Ishikawa (cell line): ENCODE measurements around the gene ANKRD11.

Experiments used
- CEBPB ChIP-seq: IDR thresholded peaks from 2 replicates; pipeline ENCODE4 v1.6.1; 2012
- CREB1 ChIP-seq: IDR thresholded peaks from 2 replicates; pipeline ENCODE4 v1.6.1; 2012; ENCODE audit warnings: low read depth
- EGR1 ChIP-seq: IDR thresholded peaks from 2 replicates; pipeline ENCODE4 v1.6.1; 2012
- EP300 ChIP-seq: IDR thresholded peaks from 2 replicates; pipeline ENCODE4 v1.6.1; 2012; ENCODE audit warnings: borderline replicate concordance
- FOXM1 ChIP-seq: IDR thresholded peaks from 2 replicates; pipeline ENCODE4 v1.6.1; 2012; ENCODE audit warnings: low read depth, borderline replicate concordance
- MAX ChIP-seq: IDR thresholded peaks from 2 replicates; pipeline ENCODE4 v1.6.1; 2012
- NFIC ChIP-seq: IDR thresholded peaks from 2 replicates; pipeline ENCODE4 v1.6.1; 2012
- RAD21 ChIP-seq: IDR thresholded peaks from 2 replicates; pipeline ENCODE4 v1.6.1; 2012; ENCODE audit warnings: low read depth
- REST ChIP-seq: IDR thresholded peaks from 2 replicates; pipeline ENCODE4 v1.6.1; 2012; ENCODE audit warnings: low read depth, mild to moderate bottlenecking
- TAF1 ChIP-seq: IDR thresholded peaks from 2 replicates; pipeline ENCODE4 v1.6.1; 2012; ENCODE audit warnings: low read depth, mild to moderate bottlenecking
- TCF12 ChIP-seq: IDR thresholded peaks from 2 replicates; pipeline ENCODE4 v1.6.1; 2012; ENCODE audit warnings: low read depth
- TEAD4 ChIP-seq: IDR thresholded peaks from 2 replicates; pipeline ENCODE4 v1.6.1; 2012
- USF1 ChIP-seq: IDR thresholded peaks from 2 replicates; pipeline ENCODE4 v1.6.1; 2012
- YY1 ChIP-seq: IDR thresholded peaks from 2 replicates; pipeline ENCODE4 v1.6.1; 2012; ENCODE audit warnings: low read depth
- ZBTB7A ChIP-seq: IDR thresholded peaks from 2 replicates; pipeline ENCODE4 v1.6.1; 2012; ENCODE audit warnings: low read depth

Gene ANKRD11

GRCh38 chr16:89318871-89319630, 171.3 kb downstream of the ANKRD11 start:
- no peak for TF ChIP-seq MAX
- TF ChIP-seq TEAD4 = no peak
- no peak for TF ChIP-seq TAF1
- no peak for TF ChIP-seq CEBPB
- TF ChIP-seq FOXM1 = no peak
- TF ChIP-seq YY1 = no peak
- no peak for TF ChIP-seq TCF12
- TF ChIP-seq REST = no peak
- TF ChIP-seq NFIC = no peak
- TF ChIP-seq CREB1 = no peak
- TF ChIP-seq RAD21 = no peak
- no peak for TF ChIP-seq ZBTB7A
- no peak for TF ChIP-seq USF1
- no peak for TF ChIP-seq EGR1
- no peak for TF ChIP-seq EP300

GRCh38 chr16:89318430-89318758, 172.0 kb downstream of the ANKRD11 start:
- TF ChIP-seq REST = no peak
- TF ChIP-seq USF1 = no peak
- no peak for TF ChIP-seq TCF12
- TF ChIP-seq TEAD4 = no peak
- TF ChIP-seq RAD21 = no peak
- TF ChIP-seq FOXM1 = no peak
- no peak for TF ChIP-seq CREB1
- TF ChIP-seq CEBPB = no peak
- TF ChIP-seq ZBTB7A = no peak
- TF ChIP-seq MAX = no peak
- TF ChIP-seq YY1 = no peak
- TF ChIP-seq EGR1 = no peak
- TF ChIP-seq EP300 = no peak
- TF ChIP-seq NFIC = no peak
- no peak for TF ChIP-seq TAF1

- TF ChIP-seq RAD21 (no peak), CREB1 (no peak), TAF1 (no peak), FOXM1 (no peak), MAX (no peak), NFIC (no peak), CEBPB (no peak), USF1 (no peak), TCF12 (no peak), EGR1 (no peak), REST (no peak), YY1 (no peak), ZBTB7A (no peak), TEAD4 (no peak), EP300 (no peak)
These were observed 172.5 kb downstream of the ANKRD11 start for GRCh38 chr16:89317729-89318429.
